ENCODE measurements around the gene UHRF1.
"Not testable (repeated sequence)": the region's sequence is repeated elsewhere in the genome, so short reads cannot be mapped to it uniquely, and the experiment has no call there.

The UHRF1 gene

DNA sequence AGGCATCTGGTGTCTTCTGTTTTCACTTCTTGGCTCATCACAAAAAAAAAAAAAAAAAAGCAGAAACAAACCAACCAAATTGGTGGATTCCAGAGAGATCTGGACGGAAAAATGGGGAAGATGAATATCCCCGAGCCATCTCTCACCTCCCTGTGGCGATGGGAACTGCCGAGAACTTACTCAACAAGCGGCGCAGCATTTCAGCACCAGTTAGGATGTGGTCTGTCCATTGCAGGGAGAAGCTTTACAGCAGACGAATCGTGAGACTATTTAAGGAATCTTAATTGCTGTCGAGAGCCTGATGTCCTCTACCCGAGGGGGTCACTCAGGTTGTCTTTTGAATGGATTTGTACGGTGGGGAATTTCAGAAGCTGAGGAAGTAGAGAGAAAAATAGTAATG, 42.4 kb downstream of the UHRF1 start:
- TF ChIP-seq, protein P1, sequence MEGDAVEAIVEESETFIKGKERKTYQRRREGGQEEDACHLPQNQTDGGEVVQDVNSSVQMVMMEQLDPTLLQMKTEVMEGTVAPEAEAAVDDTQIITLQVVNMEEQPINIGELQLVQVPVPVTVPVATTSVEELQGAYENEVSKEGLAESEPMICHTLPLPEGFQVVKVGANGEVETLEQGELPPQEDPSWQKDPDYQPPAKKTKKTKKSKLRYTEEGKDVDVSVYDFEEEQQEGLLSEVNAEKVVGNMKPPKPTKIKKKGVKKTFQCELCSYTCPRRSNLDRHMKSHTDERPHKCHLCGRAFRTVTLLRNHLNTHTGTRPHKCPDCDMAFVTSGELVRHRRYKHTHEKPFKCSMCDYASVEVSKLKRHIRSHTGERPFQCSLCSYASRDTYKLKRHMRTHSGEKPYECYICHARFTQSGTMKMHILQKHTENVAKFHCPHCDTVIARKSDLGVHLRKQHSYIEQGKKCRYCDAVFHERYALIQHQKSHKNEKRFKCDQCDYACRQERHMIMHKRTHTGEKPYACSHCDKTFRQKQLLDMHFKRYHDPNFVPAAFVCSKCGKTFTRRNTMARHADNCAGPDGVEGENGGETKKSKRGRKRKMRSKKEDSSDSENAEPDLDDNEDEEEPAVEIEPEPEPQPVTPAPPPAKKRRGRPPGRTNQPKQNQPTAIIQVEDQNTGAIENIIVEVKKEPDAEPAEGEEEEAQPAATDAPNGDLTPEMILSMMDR (IDR thresholded peaks at IDR 0.05; ENCODE audit: extremely low read depth, missing control alignments) = no peak
- DNase-seq (ENCODE audit: low spot score) = no peak

DNA sequence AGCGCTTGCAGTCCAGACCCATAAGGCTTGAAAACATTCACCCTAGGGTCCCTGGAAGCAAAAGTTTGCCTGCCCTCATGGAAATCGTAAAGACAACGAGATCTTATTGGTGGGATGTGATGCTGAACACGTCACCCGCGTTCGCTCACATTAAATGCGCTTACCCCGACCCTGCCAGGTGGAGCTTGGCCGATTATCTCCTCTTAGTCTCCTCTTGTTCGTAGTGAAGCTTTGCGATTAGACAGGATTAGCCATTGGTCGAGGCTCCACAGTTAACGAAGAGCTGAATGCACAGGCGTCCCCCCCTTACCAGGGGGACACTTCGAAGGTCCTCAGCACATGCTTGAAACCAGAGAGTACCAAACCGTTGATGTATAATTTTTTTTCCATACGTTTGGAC, 43.6 kb downstream of the UHRF1 start:
- no peak for DNase-seq (ENCODE audit: low spot score)
- TF ChIP-seq, protein P1 (IDR thresholded peaks at IDR 0.05; ENCODE audit: extremely low read depth, missing control alignments) = no peak

DNA sequence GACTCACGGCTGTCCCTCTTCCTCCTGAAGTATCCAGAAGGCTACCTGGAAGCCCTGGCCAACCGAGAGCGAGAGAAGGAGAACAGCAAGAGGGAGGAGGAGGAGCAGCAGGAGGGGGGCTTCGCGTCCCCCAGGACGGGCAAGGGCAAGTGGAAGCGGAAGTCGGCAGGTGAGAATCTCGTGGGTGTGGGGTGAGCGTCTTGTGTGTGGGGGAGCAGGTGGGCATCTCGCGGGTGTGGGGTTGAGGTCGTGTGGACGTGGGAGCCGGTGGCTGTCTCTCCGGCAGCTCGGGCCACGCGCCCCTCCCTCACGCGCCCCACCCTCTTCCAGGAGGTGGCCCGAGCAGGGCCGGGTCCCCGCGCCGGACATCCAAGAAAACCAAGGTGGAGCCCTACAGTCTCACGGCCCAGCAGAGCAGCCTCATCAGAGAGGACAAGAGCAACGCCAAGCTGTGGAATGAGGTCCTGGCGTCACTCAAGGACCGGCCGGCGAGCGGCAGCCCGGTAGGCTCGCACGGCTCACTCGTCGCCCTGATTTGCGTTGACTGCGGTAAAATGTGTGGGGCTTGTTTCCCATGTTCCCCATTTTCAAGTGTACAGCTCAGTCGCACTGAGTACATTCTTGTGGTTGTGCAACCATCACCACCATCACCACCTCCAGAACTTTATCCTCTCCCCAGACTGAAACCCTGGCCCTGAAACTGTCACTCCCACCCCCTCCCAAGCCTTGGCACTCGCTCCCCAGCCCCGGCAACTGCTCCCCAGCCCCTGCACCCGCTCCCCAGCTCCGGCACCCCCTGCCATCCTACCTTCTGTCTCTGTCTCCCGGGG, 45.2 kb downstream of the UHRF1 start:
- not testable (repeated sequence) for DNase-seq (ENCODE audit: low spot score)

DNA sequence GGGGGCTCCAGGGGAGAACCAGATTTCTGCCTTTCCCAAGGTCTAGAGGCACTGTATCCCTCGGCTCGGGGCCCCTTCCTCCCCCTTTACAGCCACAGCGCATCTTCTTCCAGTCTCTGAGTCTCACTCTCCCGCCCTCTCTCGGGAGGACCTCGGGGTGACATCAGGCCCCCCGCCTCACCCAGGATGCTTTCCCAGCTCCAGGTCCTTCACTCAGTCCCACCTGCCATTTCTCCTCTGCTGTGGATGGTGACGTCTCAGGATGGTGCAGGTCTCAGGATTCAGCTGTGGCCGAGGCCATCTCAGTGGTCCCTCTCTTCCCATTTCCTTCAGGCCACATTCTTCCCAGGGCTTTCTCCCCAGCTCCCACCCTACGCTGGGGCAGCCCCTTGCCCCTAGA, 46.0 kb downstream of the UHRF1 start:
- no peak for DNase-seq (ENCODE audit: low spot score)
- TF ChIP-seq, protein P1 (IDR thresholded peaks at IDR 0.05; ENCODE audit: extremely low read depth, missing control alignments) = no peak

DNA sequence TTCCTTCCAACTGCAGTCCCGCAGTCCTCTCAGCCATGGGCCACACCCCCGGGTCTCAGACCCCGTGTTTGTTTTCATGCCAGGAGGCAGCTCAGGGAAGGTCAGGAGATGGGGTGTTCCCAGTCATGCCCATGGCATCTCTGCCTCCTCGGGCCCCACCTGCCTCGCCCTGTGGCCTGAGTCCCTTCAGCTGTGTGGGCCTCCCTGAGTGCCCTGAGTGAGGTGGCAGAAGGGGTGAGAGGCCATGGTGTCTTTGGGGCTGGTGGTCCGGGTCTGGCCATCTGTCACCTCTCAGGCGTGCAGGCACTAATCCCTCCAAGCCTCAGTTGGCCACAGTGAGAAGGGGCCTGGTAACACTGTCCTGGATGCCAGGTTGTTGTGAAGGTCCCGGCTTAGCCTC, 48.7 kb downstream of the UHRF1 start:
- TF ChIP-seq, protein P1 (IDR thresholded peaks at IDR 0.05; ENCODE audit: extremely low read depth, missing control alignments) = no peak
- DNase-seq (ENCODE audit: low spot score) = no peak

DNA sequence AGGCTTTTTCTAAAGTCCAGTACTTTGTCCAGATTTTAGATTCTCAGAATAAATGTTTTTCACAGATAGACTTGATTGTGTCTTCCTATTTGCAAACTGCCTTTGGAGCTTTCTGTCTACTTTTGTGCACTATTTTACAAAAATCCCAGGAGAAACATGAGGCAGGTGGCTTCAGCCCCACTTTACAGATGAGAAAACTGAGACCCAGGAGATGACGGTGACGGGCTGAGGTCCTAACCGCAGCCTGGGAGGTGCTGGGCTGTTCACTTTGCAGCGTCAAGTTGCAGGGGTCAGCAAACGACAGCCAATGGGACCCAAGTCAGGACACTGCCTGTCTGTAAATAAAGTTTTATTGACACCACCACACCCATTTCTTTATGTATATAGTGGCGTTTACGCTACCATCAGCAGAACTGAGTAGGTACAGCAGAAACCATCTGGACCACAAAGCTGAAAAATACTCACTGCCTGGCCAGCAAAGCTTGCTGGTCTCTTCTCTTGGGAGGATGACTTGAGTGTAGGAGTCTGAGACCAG, 52.9 kb downstream of the UHRF1 start:
- no peak for DNase-seq (ENCODE audit: low spot score)
- TF ChIP-seq, protein P1 (IDR thresholded peaks at IDR 0.05; ENCODE audit: extremely low read depth, missing control alignments) = no peak

DNA sequence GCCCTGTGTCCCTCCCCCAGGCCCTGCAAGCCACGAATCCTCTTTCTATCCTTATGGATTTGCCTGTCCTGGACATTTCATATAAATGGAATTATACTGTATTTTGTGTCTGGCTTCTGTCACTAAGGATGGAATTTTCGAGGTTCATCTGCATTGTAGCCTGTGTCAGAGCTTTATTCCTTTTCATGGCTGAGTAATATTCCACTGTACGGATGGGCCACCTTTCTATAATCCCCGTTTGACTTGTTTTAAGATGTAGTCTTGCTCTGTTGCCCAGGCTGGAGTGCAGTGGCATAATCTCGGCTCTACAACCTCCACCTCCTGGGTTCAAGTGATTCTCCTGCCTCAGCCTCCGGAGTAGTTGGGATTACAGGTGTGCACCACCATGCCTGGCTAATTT, 55.8 kb downstream of the UHRF1 start:
- TF ChIP-seq, protein P1 (IDR thresholded peaks at IDR 0.05; ENCODE audit: extremely low read depth, missing control alignments) = no peak
- DNase-seq (ENCODE audit: low spot score) = no peak

DNA sequence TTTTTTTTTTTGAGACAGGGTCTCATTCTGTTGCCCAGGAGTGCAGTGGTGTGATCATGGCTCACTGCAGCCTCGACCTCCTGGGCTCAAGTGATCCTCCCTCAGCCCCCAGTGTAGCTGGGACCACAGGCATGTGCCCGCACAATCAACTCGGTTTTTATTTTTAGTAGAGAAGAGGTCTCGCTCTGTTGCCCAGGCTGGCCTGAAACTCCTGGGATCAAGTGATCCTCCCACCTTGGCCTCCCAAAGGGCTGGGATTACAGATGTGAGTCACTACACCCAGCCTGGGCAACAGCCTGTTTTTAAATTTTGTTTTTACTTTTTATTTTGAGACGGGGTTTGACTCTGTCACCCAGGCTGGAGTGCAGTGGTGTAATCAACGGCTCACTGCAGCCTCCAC, 57.3 kb downstream of the UHRF1 start:
- DNase-seq (ENCODE audit: low spot score) = no peak
- TF ChIP-seq, protein P1 (IDR thresholded peaks at IDR 0.05; ENCODE audit: extremely low read depth, missing control alignments) = no peak
